Raji (cell line): Measurements from ENCODE around the gene SLC13A2.

Experiments
- POLR2A ChIP-seq: IDR thresholded peaks from 2 replicates; pipeline ENCODE4 v1.6.1; 2011; ENCODE audit warnings: low read depth, low read length, control low read depth; ENCODE audit not compliant: insufficient read depth

Gene SLC13A2

DNA sequence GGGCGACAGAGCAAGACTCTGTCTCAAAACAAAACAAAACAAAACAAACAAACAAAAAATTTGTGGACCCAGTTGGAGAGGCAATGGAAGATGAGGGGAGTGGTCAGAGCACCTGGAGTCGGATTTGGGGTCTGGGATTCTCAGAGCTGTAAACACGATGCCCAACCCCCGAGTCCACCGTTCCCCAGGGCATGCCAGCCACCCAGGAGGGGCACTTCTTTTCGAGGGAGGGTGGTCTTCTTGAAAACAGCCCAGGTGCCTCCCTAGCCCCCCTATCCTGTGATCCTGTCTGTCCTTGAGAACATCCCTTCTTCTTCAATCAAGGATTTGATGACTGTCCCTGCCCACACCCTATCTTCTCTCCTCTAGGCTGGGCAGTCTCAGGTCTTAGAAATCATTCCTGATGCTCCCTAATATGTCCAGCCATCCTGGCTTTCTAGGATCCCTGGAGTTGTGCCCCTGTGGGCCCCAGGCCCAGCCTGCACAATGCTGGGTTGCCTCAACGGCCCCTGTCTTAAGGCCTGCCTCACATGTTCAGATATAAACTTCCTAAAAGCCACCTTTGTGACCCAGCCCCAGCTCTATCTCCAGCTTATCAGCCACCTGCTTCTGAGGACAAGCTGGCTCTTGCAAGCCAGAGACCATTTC, 3.1 kb upstream of the SLC13A2 start:
- TF ChIP-seq POLR2A: no peak

DNA sequence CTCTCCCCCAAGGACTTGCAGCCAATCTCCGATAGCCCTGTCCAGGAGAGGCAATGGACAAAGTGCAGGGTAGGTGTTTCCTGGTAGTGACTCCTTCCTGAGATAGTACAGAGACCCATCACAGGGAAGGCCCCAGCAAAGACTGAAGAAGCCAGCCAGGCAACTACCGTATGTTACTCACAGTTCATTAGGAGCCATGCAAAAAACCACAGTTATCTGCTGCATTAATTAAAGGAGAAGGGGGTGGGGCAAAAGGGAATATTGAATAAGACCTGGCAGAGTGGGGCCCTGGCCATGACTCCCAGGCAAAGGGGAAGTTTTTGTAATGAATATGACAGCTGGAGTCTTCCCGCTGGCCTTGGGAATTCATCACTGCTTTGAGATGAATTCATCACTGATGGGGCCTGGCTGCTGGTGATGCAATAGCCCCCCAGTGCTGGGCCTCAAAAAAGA, 2.5 kb upstream of the SLC13A2 start:
- no peak for TF ChIP-seq POLR2A

DNA sequence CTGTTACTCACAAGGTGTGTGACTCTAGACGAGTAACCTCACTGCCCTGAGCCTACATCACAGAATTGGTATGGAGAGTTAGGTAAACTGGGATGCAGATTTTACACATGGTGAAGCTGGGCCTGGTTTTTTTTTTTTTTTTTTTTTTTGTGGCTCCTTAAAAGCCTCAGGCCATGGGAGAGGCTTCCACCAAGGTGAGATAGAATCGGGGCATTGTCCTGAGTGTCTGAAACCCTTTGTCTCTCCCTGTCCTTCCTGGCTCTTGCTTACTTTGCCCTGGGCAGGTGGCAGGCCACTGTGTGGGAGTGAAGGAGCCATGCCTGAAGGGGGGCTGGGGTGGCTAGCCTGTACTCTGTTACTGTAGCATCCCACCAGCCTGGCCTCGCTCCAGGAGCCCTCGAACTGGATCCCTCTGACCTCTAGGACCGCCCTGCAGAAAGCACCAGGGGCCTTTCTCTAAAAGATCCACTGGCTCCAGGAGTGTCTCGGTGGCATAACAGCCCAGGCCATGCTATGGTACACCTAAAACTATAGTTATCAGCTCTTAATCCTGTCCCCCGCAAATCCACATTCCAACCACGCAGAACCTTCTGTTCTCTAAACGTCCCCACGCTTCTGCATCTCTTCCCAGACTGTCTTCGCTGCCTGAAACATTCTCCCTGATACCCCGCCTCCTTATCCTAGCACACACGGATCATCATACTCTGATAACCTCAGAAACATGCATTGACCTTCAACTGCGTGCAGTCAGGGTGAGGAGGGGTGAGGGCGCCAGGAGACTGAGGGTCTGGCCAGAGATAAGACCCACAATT, 1.7 kb upstream of the SLC13A2 start:
- TF ChIP-seq POLR2A: no peak

DNA sequence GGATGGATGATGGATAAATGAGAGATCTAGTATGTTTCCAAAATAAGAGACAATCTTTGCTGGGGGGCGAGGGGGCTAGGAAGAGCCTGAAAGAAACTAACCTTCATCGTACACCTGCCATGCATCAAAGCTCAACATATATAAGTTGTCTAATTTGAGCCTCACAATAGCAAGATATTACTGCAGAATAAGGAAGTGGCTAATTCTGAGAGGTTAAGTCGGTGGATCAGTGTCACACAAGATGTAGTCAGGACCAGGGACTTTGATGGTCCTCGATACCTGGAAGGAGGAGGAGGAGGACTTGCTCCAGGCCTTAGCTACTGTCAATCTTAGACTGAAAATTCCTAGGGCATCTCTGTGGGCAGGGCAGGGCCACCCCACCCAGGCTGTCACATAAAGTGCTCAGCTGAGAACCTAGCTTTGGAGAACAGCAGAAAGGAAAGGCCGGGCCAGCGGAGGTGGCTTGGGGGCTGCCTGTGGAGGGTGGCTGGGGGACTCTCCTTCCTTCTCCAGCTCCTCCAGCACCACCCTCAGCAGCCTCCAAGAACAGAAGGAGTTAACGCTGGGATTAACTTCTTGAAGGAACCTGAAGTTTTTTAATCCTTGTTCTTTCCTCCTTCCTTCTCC, 460 bp upstream of the SLC13A2 start:
- TF ChIP-seq POLR2A: no peak

DNA sequence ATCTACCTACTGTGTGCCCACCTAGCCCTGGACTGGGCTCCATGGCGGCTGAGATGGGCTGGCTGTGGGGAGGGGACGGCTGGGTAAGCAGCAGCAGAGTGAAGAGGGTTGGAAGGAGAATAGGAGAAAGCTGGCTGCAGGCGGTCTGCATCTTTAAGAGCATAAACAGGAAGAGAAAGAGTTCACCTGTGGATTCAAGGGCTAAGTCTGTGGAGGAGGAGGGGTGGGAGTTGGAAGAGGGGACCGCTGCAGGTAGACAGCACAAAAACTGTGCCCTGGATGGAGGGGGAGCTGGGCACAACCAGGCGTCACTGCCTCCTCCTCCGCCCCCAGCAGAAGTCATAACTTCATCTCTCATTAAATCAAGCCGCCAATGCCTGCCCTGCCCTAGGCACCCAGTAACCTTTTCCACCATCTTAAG, 677 bp downstream of the SLC13A2 start:
- TF ChIP-seq POLR2A: no peak

DNA sequence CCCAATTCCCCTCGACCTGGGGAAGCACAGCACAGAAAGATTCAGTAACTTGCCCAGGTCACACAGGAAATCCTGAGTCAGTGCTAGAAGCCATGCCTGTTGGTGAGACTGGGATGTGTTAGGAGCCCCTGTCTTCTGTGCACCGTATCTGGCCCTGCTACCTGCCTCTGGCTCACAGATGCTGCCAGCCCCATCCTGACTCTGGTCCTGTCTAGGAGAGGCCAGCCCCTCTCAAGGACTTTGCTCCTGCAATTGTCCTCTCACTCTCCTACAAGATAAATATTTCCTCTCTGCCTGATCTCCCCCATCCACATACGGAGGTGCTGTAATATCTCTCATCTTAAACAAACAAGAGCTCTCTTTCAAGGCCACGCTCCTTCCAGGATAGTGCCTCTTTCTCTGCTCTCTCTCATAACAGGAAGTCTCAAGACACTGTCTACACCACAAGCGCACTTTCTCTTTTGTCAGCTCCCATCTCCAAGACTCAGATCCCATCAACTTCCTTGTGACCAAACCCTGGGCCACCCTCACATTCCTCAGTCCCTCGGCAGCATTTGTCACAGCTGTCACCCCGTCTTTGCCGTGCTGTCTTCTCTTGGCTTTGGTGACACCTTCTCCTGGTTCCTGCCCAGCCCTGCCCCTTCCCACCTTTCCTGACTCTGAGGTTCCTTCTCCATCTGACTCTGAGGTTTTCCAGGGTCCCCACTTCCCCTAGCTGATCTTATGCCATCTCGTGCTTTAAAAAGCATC, 1.9 kb downstream of the SLC13A2 start:
- no peak for TF ChIP-seq POLR2A

DNA sequence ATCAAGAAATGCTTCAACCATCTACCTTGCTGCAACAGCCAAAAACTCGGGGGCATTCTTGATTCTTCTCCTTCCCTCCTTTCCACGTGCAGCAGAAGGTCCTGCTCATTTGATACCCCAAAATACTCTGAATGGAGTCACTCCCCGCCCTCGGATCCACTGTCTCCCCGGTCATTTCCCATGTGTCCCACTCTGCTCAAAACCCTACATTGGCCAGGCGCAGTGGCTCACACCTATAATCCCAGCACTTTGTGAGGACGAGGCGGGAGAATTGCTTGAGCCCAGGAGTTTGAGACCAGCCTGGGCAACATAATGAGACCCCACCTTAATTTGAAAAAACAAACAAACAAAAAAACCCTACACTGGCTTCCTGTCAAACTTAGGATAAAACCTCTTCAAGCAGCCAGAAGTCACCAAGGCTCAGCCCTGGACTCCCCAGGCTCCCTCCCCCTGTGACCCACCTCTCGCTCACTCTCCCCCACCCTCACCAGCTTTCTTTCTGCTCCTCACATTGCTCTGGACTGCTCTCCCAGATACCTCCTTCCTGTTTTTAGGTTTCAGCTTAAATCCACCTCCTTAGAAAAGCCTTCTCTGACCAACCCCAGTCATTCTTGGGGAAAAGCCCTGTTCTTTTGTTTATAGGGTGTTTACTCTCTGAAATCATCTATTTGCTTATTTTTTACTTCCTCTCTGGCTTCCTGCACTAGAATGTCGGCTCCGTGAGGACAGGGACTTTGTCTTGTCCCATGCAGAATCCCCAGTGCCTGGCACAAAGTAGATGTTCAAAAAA, 2.8 kb downstream of the SLC13A2 start:
- TF ChIP-seq POLR2A: no peak

DNA sequence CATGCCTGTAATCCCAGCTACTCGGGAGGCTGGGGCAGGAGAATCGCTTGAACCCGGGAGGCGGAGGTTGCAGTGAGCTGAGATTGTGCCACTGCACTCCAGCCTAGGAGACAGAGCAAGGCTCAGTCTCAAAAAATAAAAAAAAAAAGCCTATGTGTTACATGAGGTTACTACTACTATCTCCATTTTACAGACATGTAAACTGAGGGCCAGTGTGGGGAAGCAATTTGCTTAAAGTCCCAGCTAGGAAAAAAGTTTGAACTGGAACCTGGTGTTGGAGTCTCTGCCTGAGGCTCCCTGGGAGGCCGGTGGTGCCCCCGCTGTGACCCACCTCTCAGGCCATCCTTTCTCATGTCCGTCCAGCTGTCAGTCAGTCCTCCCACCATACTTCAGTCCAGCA, 4.5 kb downstream of the SLC13A2 start:
- TF ChIP-seq POLR2A: no peak

DNA sequence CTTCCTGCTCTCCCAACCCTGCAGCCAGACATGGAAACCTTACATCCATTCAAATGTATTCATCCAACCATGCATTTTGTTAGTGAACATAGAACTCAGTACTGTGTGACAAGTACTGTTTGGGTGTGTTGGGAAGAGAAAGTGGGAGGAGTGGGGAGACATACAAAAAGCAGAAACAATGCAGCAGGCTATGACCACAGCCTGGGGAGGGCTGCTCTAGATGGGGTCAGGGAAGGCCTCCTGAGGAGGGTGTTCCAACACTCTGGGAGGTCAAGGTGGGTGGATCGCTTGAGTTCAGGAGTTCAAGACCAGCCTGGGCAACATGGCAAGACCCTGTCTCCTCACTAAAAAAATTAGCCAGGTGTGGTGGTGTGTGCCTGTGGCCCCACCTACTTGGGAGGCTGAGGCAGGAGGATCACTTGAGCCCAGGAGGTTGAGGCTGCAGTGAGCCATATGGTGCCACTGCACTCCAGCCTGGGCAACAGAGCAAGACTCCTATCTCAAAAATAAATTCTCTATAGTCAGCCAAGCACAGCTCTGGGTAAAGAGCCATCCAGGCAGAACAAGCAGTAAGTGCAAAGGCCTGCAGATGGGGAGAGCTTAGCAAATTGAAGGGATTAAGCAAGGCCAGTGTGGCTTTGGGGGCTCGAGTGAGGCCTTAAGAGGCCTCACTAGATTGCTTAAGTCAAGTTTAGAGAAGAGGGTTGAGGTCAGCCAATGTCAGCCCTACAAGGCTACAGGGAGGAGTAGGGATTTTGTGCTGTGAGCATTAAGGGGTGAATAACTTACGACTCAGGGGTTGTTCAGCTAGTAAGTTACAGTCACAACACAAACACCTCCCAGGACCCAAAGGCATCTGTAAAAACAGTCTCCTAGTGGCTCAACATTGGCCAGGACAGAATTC, 5.5 kb downstream of the SLC13A2 start:
- no peak for TF ChIP-seq POLR2A

DNA sequence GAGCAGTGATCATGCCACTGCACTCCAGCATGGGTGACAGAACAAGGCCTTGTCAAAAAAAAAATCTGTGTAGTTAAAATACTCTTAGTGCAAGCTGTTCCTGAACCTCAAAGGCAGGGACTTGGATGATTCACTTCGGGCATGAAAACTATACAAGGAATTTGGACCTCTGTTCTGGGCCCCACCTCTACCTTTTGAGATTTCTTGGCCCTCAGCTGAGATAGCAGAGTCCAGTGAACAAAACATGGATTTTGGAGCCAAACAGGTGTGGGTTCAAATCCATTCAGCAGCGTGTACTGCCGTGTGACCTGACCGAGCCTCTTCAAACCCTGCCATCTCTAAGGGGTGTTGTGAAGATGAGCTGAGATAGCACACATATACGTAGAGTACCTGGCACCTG, 6.8 kb downstream of the SLC13A2 start:
- no peak for TF ChIP-seq POLR2A

DNA sequence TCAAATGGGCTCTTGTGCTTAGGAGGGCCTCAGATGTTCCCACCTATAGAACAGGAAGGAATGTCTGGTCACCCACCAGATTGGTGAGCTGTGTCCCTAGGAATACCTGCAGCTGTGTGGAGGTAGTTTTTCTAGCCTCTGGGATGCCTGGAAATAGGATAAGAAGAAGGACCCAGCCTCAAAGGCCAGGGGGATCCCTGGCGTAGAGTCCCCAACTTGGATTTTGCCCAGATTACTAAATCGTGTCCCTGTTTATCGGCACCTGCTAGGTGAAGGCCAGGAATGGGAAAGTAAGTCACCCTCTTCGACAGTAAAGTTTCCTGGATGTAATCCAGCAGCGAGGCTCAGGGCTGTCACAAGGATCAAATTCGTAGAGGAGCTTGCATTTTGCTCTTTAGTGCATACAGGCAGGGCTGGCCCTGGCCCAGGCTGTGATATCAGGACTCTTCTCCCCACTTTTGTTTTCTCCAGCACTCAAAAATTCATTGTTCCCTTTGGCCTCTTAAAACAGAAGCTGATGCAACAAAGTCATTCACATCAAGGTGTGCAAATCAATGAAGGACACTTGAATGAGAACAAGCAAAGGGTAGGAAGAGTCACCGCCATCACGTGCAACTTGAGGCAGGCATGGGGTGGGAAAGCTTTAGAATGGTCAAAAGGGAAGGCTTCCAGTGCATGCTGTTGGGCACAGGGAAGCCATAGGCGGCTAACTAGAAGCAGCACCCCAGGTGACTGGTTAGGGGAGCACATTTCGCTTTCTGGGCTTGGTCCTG, 7.5 kb downstream of the SLC13A2 start:
- TF ChIP-seq POLR2A: no peak

DNA sequence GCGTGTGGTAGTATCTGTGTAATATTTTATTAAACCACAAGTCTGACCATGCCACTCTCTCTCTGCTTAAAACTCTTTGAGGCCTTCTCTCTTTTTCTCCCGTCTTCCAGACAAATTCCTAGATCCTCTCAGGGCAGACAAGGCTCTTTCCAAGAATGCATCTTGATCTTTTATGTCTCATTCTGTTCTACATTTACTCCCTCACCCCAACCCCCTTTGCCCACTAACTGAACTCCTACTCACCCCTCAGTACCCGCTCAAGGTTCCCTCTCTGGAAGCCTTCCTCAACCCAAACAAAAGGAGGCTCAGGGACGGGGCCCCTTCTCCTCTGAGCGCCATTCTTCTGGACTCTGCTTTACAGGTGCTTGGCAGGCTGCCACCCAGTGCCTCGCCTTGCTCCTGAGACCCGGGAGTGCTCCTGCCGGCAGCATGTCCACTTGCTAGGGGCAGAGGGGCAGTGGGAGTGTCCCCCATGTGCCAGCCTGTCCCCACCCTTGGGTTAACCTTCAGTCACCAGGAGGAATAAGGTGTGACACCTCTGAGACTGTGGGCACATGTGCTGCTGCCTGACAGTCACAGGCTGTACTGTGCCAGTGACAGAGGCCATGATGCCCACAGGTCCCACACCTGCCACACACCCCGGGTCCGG, 9.2 kb downstream of the SLC13A2 start:
- TF ChIP-seq POLR2A: no peak
